ENCODE results near the gene KIAA1217.

Gene KIAA1217

GRCh38 chr10:24462291-24462813, 253.4 kb downstream of the KIAA1217 start:
- no peaks in the 10 kb centered on the region for H4K20me1 ChIP-seq (ENCODE audit: insufficient read depth, low read length)
- no peak overlapping the region for H3K27ac ChIP-seq (ENCODE audit: low read depth, low read length, poor library complexity, severe bottlenecking)
- no peak overlapping the region for H3K4me2 ChIP-seq (ENCODE audit: low read length)

GRCh38 chr10:24462889-24463552, 254.1 kb downstream of the KIAA1217 start:
- no peaks in the 10 kb centered on the region for H3K27me3 ChIP-seq (ENCODE audit: insufficient read depth, low read length)
- no peaks in the 10 kb centered on the region for H3K9me3 ChIP-seq (ENCODE audit: low read length)
- no peaks in the 10 kb centered on the region for H3K4me1 ChIP-seq (ENCODE audit: insufficient read depth, low read length, severe bottlenecking)
- no peaks in the 10 kb centered on the region for H4K20me1 ChIP-seq (ENCODE audit: insufficient read depth, low read length)
- TF ChIP-seq EZH2 (IDR thresholded peaks at IDR 0.05; ENCODE audit: borderline replicate concordance, low read length): no peak
- H3K79me2 ChIP-seq (ENCODE audit: insufficient read depth, low read length): no peaks in the 10 kb centered on the region
- H3K36me3 ChIP-seq (ENCODE audit: insufficient read depth, low read length): no peaks in the 10 kb centered on the region
- no peak overlapping the region for H2AFZ ChIP-seq (ENCODE audit: low read length)
- H3K9ac ChIP-seq (ENCODE audit: low read length): no peak overlapping the region
- no peaks in the 10 kb centered on the region for H3F3A ChIP-seq (ENCODE audit: insufficient read depth, low read length)
- H3K9me2 ChIP-seq (ENCODE audit: low read depth, low read length): no peaks in the 10 kb centered on the region
- no peak overlapping the region for H3K4me3 ChIP-seq (ENCODE audit: low read depth, low read length, poor library complexity, severe bottlenecking)
- no peak overlapping the region for H3K27ac ChIP-seq (ENCODE audit: low read depth, low read length, poor library complexity, severe bottlenecking)
- no peak overlapping the region for H3K4me2 ChIP-seq (ENCODE audit: low read length)

More at GRCh38 chr10:24462291-24462813, 253.4 kb downstream of the KIAA1217 start:
- H2AFZ ChIP-seq (ENCODE audit: low read length): no peak overlapping the region
- TF ChIP-seq CTCF (IDR thresholded peaks at IDR 0.05; ENCODE audit: low read length) (no peak), EZH2 (IDR thresholded peaks at IDR 0.05; ENCODE audit: borderline replicate concordance, low read length) (no peak)
- H3K9me3 ChIP-seq (ENCODE audit: low read length): no peaks in the 10 kb centered on the region
- no peaks in the 10 kb centered on the region for H3K79me2 ChIP-seq (ENCODE audit: insufficient read depth, low read length)
- H3K9ac ChIP-seq (ENCODE audit: low read length): no peak overlapping the region
- no peak overlapping the region for H3K4me3 ChIP-seq (ENCODE audit: low read depth, low read length, poor library complexity, severe bottlenecking)
- H3F3A ChIP-seq (ENCODE audit: insufficient read depth, low read length): no peaks in the 10 kb centered on the region
- no peaks in the 10 kb centered on the region for H3K9me2 ChIP-seq (ENCODE audit: low read depth, low read length)
- no peaks in the 10 kb centered on the region for H3K27me3 ChIP-seq (ENCODE audit: insufficient read depth, low read length)
- no peaks in the 10 kb centered on the region for H3K4me1 ChIP-seq (ENCODE audit: insufficient read depth, low read length, severe bottlenecking)
- no peaks in the 10 kb centered on the region for H3K36me3 ChIP-seq (ENCODE audit: insufficient read depth, low read length)

GRCh38 chr10:24463611-24464426, 254.9 kb downstream of the KIAA1217 start:
- no peak overlapping the region for H3K9ac ChIP-seq (ENCODE audit: low read length)
- H4K20me1 ChIP-seq (ENCODE audit: insufficient read depth, low read length): no peaks in the 10 kb centered on the region
- H3K79me2 ChIP-seq (ENCODE audit: insufficient read depth, low read length): no peaks in the 10 kb centered on the region
- H3K9me3 ChIP-seq (ENCODE audit: low read length): no peaks in the 10 kb centered on the region
- H2AFZ ChIP-seq (ENCODE audit: low read length): no peak overlapping the region
- H3K4me1 ChIP-seq (ENCODE audit: insufficient read depth, low read length, severe bottlenecking): no peaks in the 10 kb centered on the region
- no peak overlapping the region for H3K4me2 ChIP-seq (ENCODE audit: low read length)
- no peaks in the 10 kb centered on the region for H3K9me2 ChIP-seq (ENCODE audit: low read depth, low read length)
- no peaks in the 10 kb centered on the region for H3K36me3 ChIP-seq (ENCODE audit: insufficient read depth, low read length)
- no peak overlapping the region for H3K27ac ChIP-seq (ENCODE audit: low read depth, low read length, poor library complexity, severe bottlenecking)
- no peaks in the 10 kb centered on the region for H3F3A ChIP-seq (ENCODE audit: insufficient read depth, low read length)
- no peak for TF ChIP-seq CTCF (IDR thresholded peaks at IDR 0.05; ENCODE audit: low read length)
- TF ChIP-seq EZH2 (IDR thresholded peaks at IDR 0.05; ENCODE audit: borderline replicate concordance, low read length): no peak
- no peak overlapping the region for H3K4me3 ChIP-seq (ENCODE audit: low read depth, low read length, poor library complexity, severe bottlenecking)
- no peaks in the 10 kb centered on the region for H3K27me3 ChIP-seq (ENCODE audit: insufficient read depth, low read length)
